A549 (cell line): ENCODE results near the gene INSIG1.

Experiments
- MAFK ChIP-seq: fragments of 450-650 bp; IDR thresholded peaks from 2 replicates; pipeline ENCODE4 v1.6.1; 2014; ENCODE audit not compliant: partially characterized antibody
- TF ChIP-seq, protein P1 (sequence below): fragments of >200 bp; sonication (Bioruptor Twin); formaldehyde crosslinking; IDR thresholded peaks from 3 replicates; pipeline ENCODE4 v1.5.1; 2016

DNA sequence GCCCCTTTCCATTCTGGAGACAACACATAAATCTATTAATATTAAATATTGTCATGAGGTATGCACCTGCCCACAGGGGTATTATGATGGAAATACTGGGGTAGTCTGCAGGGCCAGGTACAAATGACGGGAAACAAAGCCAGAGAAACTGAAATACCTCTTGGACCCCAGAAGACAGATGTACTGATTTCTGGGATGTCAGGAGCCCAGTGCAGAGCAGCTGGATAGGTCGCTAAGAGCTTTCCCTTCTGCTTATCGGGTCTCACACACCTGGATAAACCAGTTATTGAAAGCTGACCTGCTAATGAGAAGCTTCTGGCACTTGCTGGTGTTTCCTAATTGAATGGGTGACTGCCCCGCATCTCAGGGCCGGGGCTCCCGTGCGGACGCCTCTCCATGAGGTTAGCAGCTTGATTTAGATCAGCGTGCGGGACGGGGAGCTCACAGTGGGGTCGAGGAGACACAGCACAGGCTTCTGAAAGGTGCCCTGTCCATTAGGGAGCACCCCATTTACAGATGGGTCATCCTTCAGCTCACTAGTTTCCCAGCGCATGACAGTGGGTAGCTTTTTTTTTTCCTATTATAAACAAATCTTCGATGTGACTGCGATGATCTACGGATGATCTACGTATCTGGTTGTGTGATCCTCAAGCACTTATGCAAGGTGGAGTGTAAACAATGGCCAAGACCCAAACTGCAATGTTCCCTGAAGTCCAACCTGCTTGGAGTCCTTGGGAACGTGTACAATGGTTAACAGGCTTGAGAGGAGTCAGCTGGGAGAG, 1.5 kb upstream of the INSIG1 start:
- no peak for TF ChIP-seq MAFK
- TF ChIP-seq, protein P1, sequence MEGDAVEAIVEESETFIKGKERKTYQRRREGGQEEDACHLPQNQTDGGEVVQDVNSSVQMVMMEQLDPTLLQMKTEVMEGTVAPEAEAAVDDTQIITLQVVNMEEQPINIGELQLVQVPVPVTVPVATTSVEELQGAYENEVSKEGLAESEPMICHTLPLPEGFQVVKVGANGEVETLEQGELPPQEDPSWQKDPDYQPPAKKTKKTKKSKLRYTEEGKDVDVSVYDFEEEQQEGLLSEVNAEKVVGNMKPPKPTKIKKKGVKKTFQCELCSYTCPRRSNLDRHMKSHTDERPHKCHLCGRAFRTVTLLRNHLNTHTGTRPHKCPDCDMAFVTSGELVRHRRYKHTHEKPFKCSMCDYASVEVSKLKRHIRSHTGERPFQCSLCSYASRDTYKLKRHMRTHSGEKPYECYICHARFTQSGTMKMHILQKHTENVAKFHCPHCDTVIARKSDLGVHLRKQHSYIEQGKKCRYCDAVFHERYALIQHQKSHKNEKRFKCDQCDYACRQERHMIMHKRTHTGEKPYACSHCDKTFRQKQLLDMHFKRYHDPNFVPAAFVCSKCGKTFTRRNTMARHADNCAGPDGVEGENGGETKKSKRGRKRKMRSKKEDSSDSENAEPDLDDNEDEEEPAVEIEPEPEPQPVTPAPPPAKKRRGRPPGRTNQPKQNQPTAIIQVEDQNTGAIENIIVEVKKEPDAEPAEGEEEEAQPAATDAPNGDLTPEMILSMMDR = no peak
